ENCODE data around the gene FGF18. TPM values are rescaled to one million over a fixed set of nuclear protein-coding genes. Genes with fewer than 3 reads are reported as not detected.

Gene FGF18
- total RNA-seq, 3 donors from 2014 or later, result 0.16 to 1.6 (median 0.33) TPM

GRCh38 chr5:171431251-171431777 is 11.9 kb downstream of the FGF18 start:
- Histone ChIP-seq H3K4me1 (no peaks in the 10 kb centered on the region), H3K36me3 (no peaks in the 10 kb centered on the region), H3K4me3 (no peak overlapping the region), H3K9me3 (no peaks in the 10 kb centered on the region), H3K27me3 (no peaks in the 10 kb centered on the region), H3K27ac (no peak overlapping the region)
- no peak for DNase-seq (ENCODE audit: low spot score in 2 of 2)
- no peak for TF ChIP-seq POLR2AphosphoS5 (IDR thresholded peaks at IDR 0.05)
- TF ChIP-seq POLR2A (IDR thresholded peaks at IDR 0.05), result no peak
- TF ChIP-seq CTCF (IDR thresholded peaks at IDR 0.05), result no peak
- intact Hi-C loops (cut with DNase I; ENCODE audit: low total_unique reads), result no loop called here

- Histone ChIP-seq H3K27ac (no peak overlapping the region), H3K4me3 (no peak overlapping the region), H3K36me3 (no peaks in the 10 kb centered on the region), H3K4me1 (no peaks in the 10 kb centered on the region), H3K9me3 (no peaks in the 10 kb centered on the region), H3K27me3 (no peaks in the 10 kb centered on the region)
- intact Hi-C loops (cut with DNase I; ENCODE audit: low total_unique reads), result no loop called here
- no peak for DNase-seq (ENCODE audit: low spot score in 2 of 2)
- TF ChIP-seq POLR2AphosphoS5 (IDR thresholded peaks at IDR 0.05) (no peak), CTCF (IDR thresholded peaks at IDR 0.05) (no peak)
Observed at GRCh38 chr5:171432076-171432475, 12.6 kb downstream of the FGF18 start.

GRCh38 chr5:171432583-171433351 is 13.3 kb downstream of the FGF18 start:
- no peak for TF ChIP-seq CTCF (IDR thresholded peaks at IDR 0.05)
- TF ChIP-seq POLR2A (IDR thresholded peaks at IDR 0.05), result no peak
- no peak for TF ChIP-seq POLR2AphosphoS5 (IDR thresholded peaks at IDR 0.05)
- H3K4me1 ChIP-seq, result no peaks in the 10 kb centered on the region
- H3K4me3 ChIP-seq, result no peak overlapping the region
- H3K27me3 ChIP-seq, result no peaks in the 10 kb centered on the region
- no peaks in the 10 kb centered on the region for H3K36me3 ChIP-seq
- no peak for DNase-seq (ENCODE audit: low spot score in 2 of 2)
- intact Hi-C loops (cut with DNase I; ENCODE audit: low total_unique reads), result no loop called here
- H3K27ac ChIP-seq, result no peak overlapping the region
- no peaks in the 10 kb centered on the region for H3K9me3 ChIP-seq

GRCh38 chr5:171433352-171433698 is 13.9 kb downstream of the FGF18 start:
- no peak for TF ChIP-seq CTCF (IDR thresholded peaks at IDR 0.05)
- Histone ChIP-seq H3K27me3 (no peaks in the 10 kb centered on the region), H3K27ac (no peak overlapping the region), H3K36me3 (no peaks in the 10 kb centered on the region), H3K4me3 (no peak overlapping the region), H3K9me3 (no peaks in the 10 kb centered on the region), H3K4me1 (no peaks in the 10 kb centered on the region)
- intact Hi-C loops (cut with DNase I; ENCODE audit: low total_unique reads), result no loop called here
- no peak for DNase-seq (ENCODE audit: low spot score in 2 of 2)

- intact Hi-C loops (cut with DNase I; ENCODE audit: low total_unique reads), result no loop called here
- H3K4me1 ChIP-seq, result no peaks in the 10 kb centered on the region
- H3K4me3 ChIP-seq, result no peak overlapping the region
- no peaks in the 10 kb centered on the region for H3K27me3 ChIP-seq
- H3K9me3 ChIP-seq, result no peaks in the 10 kb centered on the region
- TF ChIP-seq POLR2AphosphoS5 (IDR thresholded peaks at IDR 0.05), result no peak
- H3K27ac ChIP-seq, result no peak overlapping the region
- no peak for DNase-seq (ENCODE audit: low spot score in 2 of 2)
- H3K36me3 ChIP-seq, result no peaks in the 10 kb centered on the region
Observed at GRCh38 chr5:171433982-171434676, 14.7 kb downstream of the FGF18 start.
